Measurements from ENCODE around the gene MEGF8. TPM values are rescaled to one million over a fixed set of nuclear protein-coding genes. Genes with fewer than 3 reads are reported as not detected.

The MEGF8 gene
- total and polyA plus RNA-seq, 12 donors: 7.2 to 51.9 (median 29.7) TPM

- H3K9me3 ChIP-seq (replicated peaks in 1 of 3): no peaks in the 10 kb centered on the region
- H3K36me3 ChIP-seq (replicated peaks in 1 of 2): no peaks in the 10 kb centered on the region
- TF ChIP-seq POLR2A (IDR thresholded peaks at IDR 0.05) (peak in 1 of 2 donors; percentile 9), CTCF (IDR thresholded peaks at IDR 0.05) (no peak)
- DNase-seq: peak in 3 of 7 donors; percentile 58 to 70 (median 58)
- peaks cover 29 to 45% of the 10 kb centered on the region in 2 donors for H3K4me1 ChIP-seq (replicated peaks in 1 of 2)
- intact Hi-C loops (cut with DNase I): no loop called here
- WGBS, 4 donors: 1 to 3% (median 1%) methylated on average over 21 to 38 of the region's 38 CpGs
- H3K27me3 ChIP-seq: no peaks in the 10 kb centered on the region
- H3K27ac ChIP-seq: peak overlapping the region; percentile 88 to 94 (median 92)
- H3K4me3 ChIP-seq: peak overlapping the region; percentile 22 to 69 (median 46)
Measured at GRCh38 chr19:42422901-42423461, 97.5 kb downstream of the MEGF8 start.

- intact Hi-C loops (cut with DNase I): no loop called here
- H3K27ac ChIP-seq: peak overlapping the region; percentile 88 to 94 (median 92)
- H3K4me3 ChIP-seq: peak overlapping the region; percentile 22 to 69 (median 46)
- 1 to 3% (median 2%) methylated on average over 26 to 65 of the region's 65 CpGs for WGBS, 4 donors
- no peaks in the 10 kb centered on the region for H3K9me3 ChIP-seq (replicated peaks in 1 of 3)
- TF ChIP-seq POLR2A (IDR thresholded peaks at IDR 0.05): peak; percentile 34 to 76
- peak in 2 of 6 experiments; percentile 4 to 6 for TF ChIP-seq CTCF (IDR thresholded peaks at IDR 0.05)
- H3K36me3 ChIP-seq (replicated peaks in 1 of 2): no peaks in the 10 kb centered on the region
- H3K4me1 ChIP-seq (replicated peaks in 1 of 2): peaks cover 29 to 45% of the 10 kb centered on the region in 2 donors
- peak; percentile 94 to 97 (median 96) for DNase-seq
- no peaks in the 10 kb centered on the region for H3K27me3 ChIP-seq
Measured at GRCh38 chr19:42423462-42424344, 98.3 kb downstream of the MEGF8 start.

- TF ChIP-seq POLR2A (IDR thresholded peaks at IDR 0.05) (no peak), CTCF (IDR thresholded peaks at IDR 0.05) (no peak)
- peak in 2 of 7 donors; percentile 35 to 52 for DNase-seq
- Histone ChIP-seq H3K9me3 (replicated peaks in 1 of 3) (no peaks in the 10 kb centered on the region), H3K36me3 (replicated peaks in 1 of 2) (no peaks in the 10 kb centered on the region), H3K27me3 (no peaks in the 10 kb centered on the region), H3K27ac (peak overlapping the region in 4 of 5 donors; percentile 88 to 94 (median 92)), H3K4me3 (peak overlapping the region in 1 of 4 donors; percentile 66), H3K4me1 (replicated peaks in 1 of 2) (peaks cover 29 to 45% of the 10 kb centered on the region in 2 donors)
- 47 to 79% (median 66%) methylated on average over 2 to 15 of the region's 15 CpGs for WGBS, 4 donors
- intact Hi-C loops (cut with DNase I): no loop called here
Measured at GRCh38 chr19:42424345-42424707, 98.9 kb downstream of the MEGF8 start.

GRCh38 chr19:42424712-42425131 lies 99.3 kb downstream of the MEGF8 start:
- Histone ChIP-seq H3K27ac (peak overlapping the region in 3 of 5 donors; percentile 91 to 94 (median 92)), H3K36me3 (replicated peaks in 1 of 2) (no peaks in the 10 kb centered on the region), H3K4me1 (replicated peaks in 1 of 2) (peaks cover 29 to 43% of the 10 kb centered on the region in 2 donors), H3K4me3 (no peak overlapping the region), H3K27me3 (no peaks in the 10 kb centered on the region), H3K9me3 (replicated peaks in 1 of 3) (no peaks in the 10 kb centered on the region)
- 28 to 57% (median 37%) methylated on average over 1 to 13 of the region's 13 CpGs for WGBS, 4 donors
- intact Hi-C loops (cut with DNase I): no loop called here
- TF ChIP-seq POLR2A (IDR thresholded peaks at IDR 0.05) (no peak), CTCF (IDR thresholded peaks at IDR 0.05) (peak in 5 of 6 experiments; percentile 22 to 44 (median 34))
- DNase-seq: peak in 5 of 7 donors; percentile 56 to 70 (median 63)
